H1 (cell line): ENCODE measurements around the gene GSTM2. TPM values are rescaled to one million over a fixed set of nuclear protein-coding genes. Genes with fewer than 3 reads are reported as not detected.

Experiments
- CTCF ChIA-PET: fragments of 300-600 bp; sonication (Branson Sonifier 250); formaldehyde crosslinking; loops from one replicate; lab custom pipeline; 2021; ENCODE audit not compliant: partially characterized antibody; lab: Charles Lee
- POLR2A ChIA-PET: fragments of 300-600 bp; sonication (Branson Sonifier 250); formaldehyde crosslinking; loops from one replicate; lab custom pipeline; 2021; ENCODE audit warnings: inconsistent platforms; ENCODE audit not compliant: partially characterized antibody; lab: Charles Lee
- DNase-seq, 2 experiments: peaks; one replicate each; pipeline versions ENCODE4 v3.0.0 to v3.0.0-alpha.2; 2010 to 2022; ENCODE audit warnings: low spot score in 2 of 2, low read depth in 1 of 2, mixed read lengths in 1 of 2
- FAIRE-seq: peaks from 2 replicates; lab custom pipeline; 2011; peaks lifted over from hg19 to GRCh38; lab: Jason Lieb, UNC
- H2AFZ ChIP-seq: 2 replicates; pipeline ENCODE4 v1.8.1; 2012; ENCODE audit warnings: low read length, inconsistent platforms
- H2AK5ac ChIP-seq: 2 replicates; pipeline ENCODE4 v1.6.1; 2013; ENCODE audit warnings: low read depth, low read length
- H2BK120ac ChIP-seq: replicated peaks from 2 replicates; pipeline ENCODE3; 2013; ENCODE audit warnings: low read depth, low read length, inconsistent platforms
- H2BK12ac ChIP-seq: 2 replicates; pipeline ENCODE4 v1.6.1; 2013; ENCODE audit warnings: low read depth, low read length
- H2BK15ac ChIP-seq: 2 replicates; pipeline ENCODE4 v1.6.1; 2013; ENCODE audit warnings: low read length
- H2BK20ac ChIP-seq: 2 replicates; pipeline ENCODE4 v1.6.1; 2013; ENCODE audit warnings: low read length
- H2BK5ac ChIP-seq: 2 replicates; pipeline ENCODE4 v1.6.1; 2013; ENCODE audit warnings: low read depth, low read length
- H3K14ac ChIP-seq: 2 replicates; pipeline ENCODE4 v1.6.1; 2013; ENCODE audit warnings: inconsistent platforms; ENCODE audit not compliant: insufficient read length
- H3K18ac ChIP-seq: 2 replicates; pipeline ENCODE4 v1.6.1; 2013; ENCODE audit warnings: low read length; ENCODE audit errors: extremely low read depth
- H3K23ac ChIP-seq: 2 replicates; pipeline ENCODE4 v1.6.1; 2013; ENCODE audit warnings: inconsistent platforms; ENCODE audit not compliant: insufficient read length
- H3K23me2 ChIP-seq: 2 replicates; pipeline ENCODE4 v1.6.1; 2013; ENCODE audit warnings: low read depth, low read length
- H3K27ac ChIP-seq: 2 replicates; pipeline ENCODE4 v1.6.1; 2011; ENCODE audit warnings: low read depth, low read length, inconsistent platforms
- H3K27me3 ChIP-seq, 4 experiments: replicated peaks in 1 of 4; 1 replicate in 1 of 4; 2 replicates in 3 of 4; pipeline versions ENCODE4 v1.6.1 to v1.8.1; 2011 to 2013; ENCODE audit warnings: low read length in 3 of 4, mild to moderate bottlenecking in 3 of 4, inconsistent platforms in 2 of 4, mixed read lengths in 2 of 4, moderate library complexity in 1 of 4; ENCODE audit not compliant: control insufficient read depth in 3 of 4, insufficient read depth in 3 of 4; ENCODE audit errors: extremely low read depth in 1 of 4
- H3K36me3 ChIP-seq, 4 experiments: 2 replicates each; pipeline versions ENCODE4 v1.6.1 to v1.8.1; 2011 to 2013; ENCODE audit warnings: mild to moderate bottlenecking in 4 of 4, low read length in 3 of 4, moderate library complexity in 2 of 4, control low read depth in 1 of 4, inconsistent platforms in 1 of 4; ENCODE audit not compliant: insufficient read depth in 4 of 4, control insufficient read depth in 2 of 4
- H3K4ac ChIP-seq: replicated peaks from 2 replicates; pipeline ENCODE3; 2013; ENCODE audit warnings: low read length, low read depth, mixed read lengths, inconsistent platforms; ENCODE audit not compliant: insufficient read length
- H3K4me1 ChIP-seq, 4 experiments: replicated peaks in 1 of 4; 1 replicate in 1 of 4; 2 replicates in 3 of 4; pipeline versions ENCODE4 v1.6.1 to v1.8.1; 2011 to 2013; ENCODE audit warnings: low read length in 3 of 4, inconsistent platforms in 2 of 4, mixed read lengths in 1 of 4; ENCODE audit not compliant: insufficient read depth in 4 of 4, control insufficient read depth in 3 of 4
- H3K4me2 ChIP-seq, 2 experiments: 2 replicates each; pipeline versions ENCODE4 v1.6.1 to v1.8.1; 2011 to 2013; ENCODE audit warnings: low read depth in 2 of 2, low read length in 2 of 2, control low read depth in 1 of 2, inconsistent platforms in 1 of 2, mild to moderate bottlenecking in 1 of 2; ENCODE audit not compliant: insufficient read depth in 1 of 2
- H3K4me3 ChIP-seq, 4 experiments: fragments of 200-600, 300-600 bp in 1 of 4; sonication (generic), shearing (Covaris generic), sonication (Bioruptor Twin) in 1 of 4; 2 replicates each; pipeline versions ENCODE4 v1.5.1 to v1.8.1; 2011 to 2016; ENCODE audit warnings: low read length in 4 of 4, low read depth in 3 of 4, control low read depth in 2 of 4, inconsistent platforms in 2 of 4, mild to moderate bottlenecking in 2 of 4, mixed read lengths in 1 of 4, moderate library complexity in 1 of 4; ENCODE audit not compliant: insufficient read depth in 2 of 4; ENCODE audit errors: extremely low read depth in 1 of 4
- H3K56ac ChIP-seq: replicated peaks from 2 replicates; pipeline ENCODE3; 2013; ENCODE audit warnings: low read depth, mild to moderate bottlenecking, mixed read lengths, low read length, inconsistent platforms; ENCODE audit not compliant: insufficient read length
- H3K79me1 ChIP-seq: 2 replicates; pipeline ENCODE4 v1.6.1; 2013; ENCODE audit warnings: low read depth, low read length, control low read depth
- H3K79me2 ChIP-seq, 2 experiments: 2 replicates each; pipeline versions ENCODE4 v1.6.1 to v1.8.1; 2012 to 2013; ENCODE audit warnings: low read length in 2 of 2, mild to moderate bottlenecking in 2 of 2, inconsistent platforms in 1 of 2; ENCODE audit not compliant: insufficient read depth in 2 of 2, control insufficient read depth in 1 of 2
- H3K9ac ChIP-seq, 4 experiments: replicated peaks in 1 of 4; 1 replicate in 1 of 4; 2 replicates in 3 of 4; pipeline versions ENCODE4 v1.6.1 to v1.8.1; 2011 to 2013; ENCODE audit warnings: low read depth in 3 of 4, low read length in 3 of 4, control low read depth in 2 of 4, mild to moderate bottlenecking in 2 of 4, moderate library complexity in 2 of 4, inconsistent platforms in 1 of 4; ENCODE audit errors: extremely low read depth in 1 of 4
- H3K9me3 ChIP-seq, 2 experiments: 2 replicates each; pipeline versions ENCODE4 v1.6.1 to v1.8.1; 2012 to 2013; ENCODE audit warnings: mild to moderate bottlenecking in 2 of 2, moderate library complexity in 2 of 2, control low read depth in 1 of 2, inconsistent platforms in 1 of 2, low read depth in 1 of 2, low read length in 1 of 2, mixed read lengths in 1 of 2; ENCODE audit not compliant: insufficient read depth in 2 of 2
- H4K20me1 ChIP-seq, 2 experiments: replicated peaks in 1 of 2; 2 replicates each; pipeline versions ENCODE3 to v1.8.1; 2011 to 2013; ENCODE audit warnings: inconsistent platforms in 2 of 2, low read length in 2 of 2, mild to moderate bottlenecking in 1 of 2; ENCODE audit not compliant: insufficient read depth in 2 of 2, control insufficient read depth in 1 of 2
- H4K5ac ChIP-seq: 2 replicates; pipeline ENCODE4 v1.6.1; 2013; ENCODE audit warnings: low read length, low read depth, mixed read lengths, inconsistent platforms; ENCODE audit not compliant: insufficient read length
- H4K8ac ChIP-seq: 2 replicates; pipeline ENCODE4 v1.8.0; 2013; ENCODE audit warnings: mild to moderate bottlenecking, moderate library complexity, low read length, inconsistent platforms; ENCODE audit not compliant: insufficient read depth; ENCODE audit errors: extremely low read depth
- H4K91ac ChIP-seq: replicated peaks from 2 replicates; pipeline ENCODE3; 2013; ENCODE audit warnings: low read length, mixed read lengths, inconsistent platforms; ENCODE audit not compliant: insufficient read length
- BCL11A ChIP-seq, 2 experiments: IDR thresholded peaks; one replicate each; pipeline ENCODE4 v1.6.1; 2011; ENCODE audit warnings: low read depth in 2 of 2, low read length in 2 of 2, mild to moderate bottlenecking in 2 of 2
- BRCA1 ChIP-seq: IDR thresholded peaks from 2 replicates; pipeline ENCODE4 v1.6.1; 2012; ENCODE audit warnings: low read depth, low read length, improper control_type of control experiment
- CBX5 ChIP-seq: fragments of 300-800, 300-1000 bp; sonication (generic); IDR thresholded peaks from 2 replicates; pipeline ENCODE4 v1.7.1; 2016; ENCODE audit warnings: antibody characterized with exemption, low read length, low read depth
- GABPA ChIP-seq: IDR thresholded peaks from 2 replicates; pipeline ENCODE4 v1.6.1; 2011; ENCODE audit warnings: mild to moderate bottlenecking, low read length, moderate library complexity, borderline replicate concordance; ENCODE audit not compliant: insufficient read depth
- JUN ChIP-seq: IDR thresholded peaks from 2 replicates; pipeline ENCODE4 v1.6.1; 2011; ENCODE audit warnings: low read depth, mild to moderate bottlenecking, improper control_type of control experiment, low read length
- MAFK ChIP-seq: IDR thresholded peaks from 2 replicates; pipeline ENCODE4 v1.6.1; 2012; ENCODE audit warnings: low read depth, mild to moderate bottlenecking, improper control_type of control experiment, low read length
- POU5F1 ChIP-seq: IDR thresholded peaks from 2 replicates; pipeline ENCODE4 v1.6.1; 2011; ENCODE audit warnings: low read depth, mild to moderate bottlenecking, low read length, moderate library complexity
- RXRA ChIP-seq: IDR thresholded peaks from 2 replicates; pipeline ENCODE4 v1.6.1; 2011; ENCODE audit warnings: low read depth, mild to moderate bottlenecking, low read length, moderate library complexity; ENCODE audit not compliant: insufficient read depth
- SAP30 ChIP-seq: fragments of 300-600 bp; sonication (generic); IDR thresholded peaks from 2 replicates; pipeline ENCODE4 v1.7.1; 2012; ENCODE audit warnings: low read length, moderate library complexity, mild to moderate bottlenecking, inconsistent platforms; ENCODE audit not compliant: insufficient read depth, insufficient replicate concordance
- SP1 ChIP-seq: IDR thresholded peaks from 2 replicates; pipeline ENCODE4 v1.6.1; 2011; ENCODE audit warnings: low read depth, low read length
- SUZ12 ChIP-seq: fragments of 200-600 bp; sonication (generic); IDR thresholded peaks from 2 replicates; pipeline ENCODE4 v1.6.1; 2012; ENCODE audit warnings: mild to moderate bottlenecking, inconsistent platforms, low read length, moderate library complexity, mixed read lengths
- TBP ChIP-seq: IDR thresholded peaks from 2 replicates; pipeline ENCODE4 v1.6.1; 2011; ENCODE audit warnings: low read depth, low read length, improper control_type of control experiment
- WGBS, 2 experiments: shearing (Covaris generic) in 1 of 2; methylation state at CpG; one replicate each; pipeline versions ENCODE4 v1.1.6 to v1.1.7; 2013 to 2015; ENCODE audit warnings: low lambda C conversion rate in 2 of 2, mixed read lengths in 2 of 2, inconsistent platforms in 1 of 2, low coverage in 1 of 2, missing lambda C conversion rate in 1 of 2; ENCODE audit not compliant: insufficient replicate concordance in 2 of 2, insufficient coverage in 1 of 2, insufficient read length in 1 of 2; ENCODE audit errors: extremely low coverage in 1 of 2, missing lambda C conversion rate in 1 of 2; 5-methylcytosine and 5-hydroxymethylcytosine counted together
- polyA plus RNA-seq, 7 experiments: library from polyadenylated mRNA; depleted of rRNA in 3 of 7; stranded (reverse) in 5 of 7; unstranded in 2 of 7; fragments of >200 nt in 5 of 7; fragments of 200-250 nt in 2 of 7; gene quantifications; 1 replicate in 5 of 7; 2 replicates in 1 of 7; 4 replicates in 1 of 7; pipeline versions ENCODE4 v1.2.1 to v1.2.3, GENCODE V29; 2011 to 2013; ENCODE audit warnings: missing spikeins in 2 of 7, mixed read lengths in 2 of 7
- total RNA-seq: library from RNA; stranded (reverse); fragmentation: NEBNext Ultra II Directional; extraction: Animal tissue kit (Norgen Biotek cat#: 25700); gene quantifications from 2 replicates; pipeline ENCODE4 v1.2.1, GENCODE V29; 2021

GSTM2 gene
- total and polyA plus RNA-seq, 2 of the 8 experiments (the other 6 are each of a cell fraction or from before 2014, with no cell fraction given): 9.6 to 23.1 TPM

GRCh38 chr1:109639841-109640184, 28.0 kb upstream of the GSTM2 start:
- TF ChIP-seq RXRA (no peak), SAP30 (no peak), SP1 (no peak), GABPA (no peak), MAFK (no peak), BRCA1 (no peak), SUZ12 (no peak), TBP (no peak), BCL11A (IDR thresholded peaks at IDR 0.05; ENCODE audit: low read depth in 2 of 2, low read length in 2 of 2) (no peak), CBX5 (no peak), POU5F1 (no peak), JUN (no peak)

More at GRCh38 chr1:109639841-109640184, 28.0 kb upstream of the GSTM2 start:
- Histone ChIP-seq H3K4me3 (no peak overlapping the region), H4K20me1 (no peaks in the 10 kb centered on the region), H2BK12ac (0 out of 2 replicates have a peak overlapping the region, but pooled peaks have one; percentile 39), H3K27me3 (no peaks in the 10 kb centered on the region; a peak in 2 of 7 replicates), H3K23ac (no peak overlapping the region), H3K56ac (no peak overlapping the region), H3K14ac (no peak overlapping the region), H4K91ac (no peak overlapping the region), H2BK15ac (peak overlapping the region; percentile 88; the same call in 1 of the 2 replicates), H3K36me3 (no peaks in the 10 kb centered on the region), H4K5ac (no peak overlapping the region), H3K4ac (no peak overlapping the region), H3K4me1 (peaks cover 5 to 8% (median 6%) of the 10 kb centered on the region in 4 experiments; a peak in 6 of 7 replicates), H3K9ac (no peak overlapping the region), H3K79me2 (no peaks in the 10 kb centered on the region), H2AK5ac (no peak overlapping the region), H4K8ac (no peak overlapping the region), H2BK120ac (no peak overlapping the region), H2BK5ac (no peak overlapping the region), H3K79me1 (no peaks in the 10 kb centered on the region), H3K23me2 (no peaks in the 10 kb centered on the region), H3K27ac (no peak overlapping the region), H3K18ac (no peak overlapping the region), H3K4me2 (no peak overlapping the region), H3K9me3 (no peaks in the 10 kb centered on the region), H2AFZ (no peak overlapping the region), H2BK20ac (no peak overlapping the region)
- DNase-seq (no peak), FAIRE-seq (no peak)
- ChIA-PET CTCF (interaction anchor here (0.5 to 10.7 kb wide), 75 partner anchors 10 to 529 kb away, joined by 3 to 293 read pairs (median 7); partner anchors contain the start of genes AHCYL1, CYB561D1, EPS8L3 and GNAI3), POLR2A (interaction anchor here (1.0 to 4.5 kb wide), 7 partner anchors 9 to 129 kb away, joined by 3 to 18 read pairs (median 5); partner anchors contain the start of genes AMPD2, GNAI3, GNAT2 and GSTM4)
- WGBS, 2 experiments: 68% methylated on average over 6 of the region's 6 CpGs; no CpG with 5 or more reads in 1 of the 2 experiments
